ENCODE results near the gene NCAPH2.
A peak's percentile ranks its signal among the peaks of the same experiment; 100 is the strongest.

Gene NCAPH2

GRCh38 chr22:50507991-50508884, at the start of gene NCAPH2:
Gene NCAPH2, plus strand, starts transcription at chr22:50508224. Its CDS starts 114 bp downstream, at chr22:50508338.
- DNase-seq: peak; percentile 98

- DNase-seq: no peak
These were observed 49.0 kb upstream of the NCAPH2 start for GRCh38 chr22:50459016-50459415.

GRCh38 chr22:50459496-50460140, 48.4 kb upstream of the NCAPH2 start:
- no peak for DNase-seq

- DNase-seq: no peak
These were observed 47.1 kb upstream of the NCAPH2 start for GRCh38 chr22:50460938-50461337.

- no peak for DNase-seq
These were observed 46.5 kb upstream of the NCAPH2 start for GRCh38 chr22:50461536-50461935.

GRCh38 chr22:50461979-50462540, 46.0 kb upstream of the NCAPH2 start:
- DNase-seq: no peak

GRCh38 chr22:50463188-50463900, 44.7 kb upstream of the NCAPH2 start:
- no peak for DNase-seq

- no peak for DNase-seq
These were observed 43.6 kb upstream of the NCAPH2 start for GRCh38 chr22:50464451-50464850.

- DNase-seq: no peak
These were observed 42.7 kb upstream of the NCAPH2 start for GRCh38 chr22:50465066-50465930.

- DNase-seq: no peak
These were observed 40.7 kb upstream of the NCAPH2 start for GRCh38 chr22:50467341-50467740.

- no peak for DNase-seq
These were observed 40.1 kb upstream of the NCAPH2 start for GRCh38 chr22:50467773-50468440.

- no peak for DNase-seq
These were observed 39.4 kb upstream of the NCAPH2 start for GRCh38 chr22:50468626-50469025.

GRCh38 chr22:50469377-50470305, 38.4 kb upstream of the NCAPH2 start:
- peak; percentile 99 for DNase-seq

GRCh38 chr22:50470491-50470890, 37.5 kb upstream of the NCAPH2 start:
- no peak for DNase-seq

GRCh38 chr22:50471197-50471847, 36.7 kb upstream of the NCAPH2 start:
- no peak for DNase-seq

- DNase-seq: no peak
These were observed 36.1 kb upstream of the NCAPH2 start for GRCh38 chr22:50471962-50472361.

GRCh38 chr22:50473088-50473487, 34.9 kb upstream of the NCAPH2 start:
- peak; percentile 77 for DNase-seq

GRCh38 chr22:50473855-50474671, 34.0 kb upstream of the NCAPH2 start:
- DNase-seq: peak; percentile 57

Measured in activated CD4-positive, alpha-beta T cell treated with anti-CD3 and anti-CD28 coated beads, Interleukin-10, Interleukin-2, amounts not matched to agents 100 ng/mL and 50 ng/mL, durations not matched to agents 16 hours and 8 hours (primary cell).